B cell (primary cell): ENCODE data around the gene SATL1.

Experiments
- EZH2 ChIP-seq: IDR thresholded peaks from 2 replicates; pipeline ENCODE4 v1.6.1; 2012; ENCODE audit warnings: borderline replicate concordance, low read depth, mild to moderate bottlenecking, moderate library complexity, low read length; ENCODE audit not compliant: insufficient read depth, poor library complexity, severe bottlenecking
- TF ChIP-seq, protein P1 (sequence below): fragments of 200-600 bp; IDR thresholded peaks from one replicate; pipeline ENCODE4 v1.8.0; 2022; ENCODE audit warnings: antibody characterized with exemption, mild to moderate bottlenecking

GRCh38 chrX:85243155-85243554 is 424 bp downstream of the SATL1 start:
- TF ChIP-seq, protein P1, sequence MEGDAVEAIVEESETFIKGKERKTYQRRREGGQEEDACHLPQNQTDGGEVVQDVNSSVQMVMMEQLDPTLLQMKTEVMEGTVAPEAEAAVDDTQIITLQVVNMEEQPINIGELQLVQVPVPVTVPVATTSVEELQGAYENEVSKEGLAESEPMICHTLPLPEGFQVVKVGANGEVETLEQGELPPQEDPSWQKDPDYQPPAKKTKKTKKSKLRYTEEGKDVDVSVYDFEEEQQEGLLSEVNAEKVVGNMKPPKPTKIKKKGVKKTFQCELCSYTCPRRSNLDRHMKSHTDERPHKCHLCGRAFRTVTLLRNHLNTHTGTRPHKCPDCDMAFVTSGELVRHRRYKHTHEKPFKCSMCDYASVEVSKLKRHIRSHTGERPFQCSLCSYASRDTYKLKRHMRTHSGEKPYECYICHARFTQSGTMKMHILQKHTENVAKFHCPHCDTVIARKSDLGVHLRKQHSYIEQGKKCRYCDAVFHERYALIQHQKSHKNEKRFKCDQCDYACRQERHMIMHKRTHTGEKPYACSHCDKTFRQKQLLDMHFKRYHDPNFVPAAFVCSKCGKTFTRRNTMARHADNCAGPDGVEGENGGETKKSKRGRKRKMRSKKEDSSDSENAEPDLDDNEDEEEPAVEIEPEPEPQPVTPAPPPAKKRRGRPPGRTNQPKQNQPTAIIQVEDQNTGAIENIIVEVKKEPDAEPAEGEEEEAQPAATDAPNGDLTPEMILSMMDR: no peak
- TF ChIP-seq EZH2: no peak
